ENCODE results near the gene SLC25A39. TPM values are rescaled to one million over a fixed set of nuclear protein-coding genes. Genes with fewer than 3 reads are reported as not detected.

Gene SLC25A39
- polyA plus RNA-seq, 12 donors = 37.8 to 110 (median 57.4) TPM; not detected in 1

- DNase-seq = no peak
These were observed 9.6 kb downstream of the SLC25A39 start for GRCh38 chr17:44314869-44315661.

GRCh38 chr17:44314524-44314868 lies 10.1 kb downstream of the SLC25A39 start:
- DNase-seq = no peak

GRCh38 chr17:44314031-44314430 lies 10.6 kb downstream of the SLC25A39 start:
- no peak for DNase-seq

- no peak for DNase-seq
These were observed 12.1 kb downstream of the SLC25A39 start for GRCh38 chr17:44312396-44313104.

GRCh38 chr17:44311562-44312181 lies 13.0 kb downstream of the SLC25A39 start:
- DNase-seq = no peak

- DNase-seq = no peak
These were observed 13.8 kb downstream of the SLC25A39 start for GRCh38 chr17:44310609-44311376.

- DNase-seq = no peak
These were observed 14.4 kb downstream of the SLC25A39 start for GRCh38 chr17:44310188-44310587.

- no peak for DNase-seq
These were observed 15.2 kb downstream of the SLC25A39 start for GRCh38 chr17:44309472-44309871.

GRCh38 chr17:44308865-44309264 lies 15.8 kb downstream of the SLC25A39 start:
- no peak for DNase-seq

- DNase-seq = peak; percentile 92
These were observed 16.3 kb downstream of the SLC25A39 start, which contains the start of gene RUNDC3A for GRCh38 chr17:44308320-44308818. Gene RUNDC3A (plus strand): TSS chr17:44308601. CDS start chr17:44308833, 232 bp downstream.

GRCh38 chr17:44307387-44308186 lies 17.0 kb downstream of the SLC25A39 start:
- DNase-seq = no peak

GRCh38 chr17:44304651-44305050 lies 20.0 kb downstream of the SLC25A39 start:
- no peak for DNase-seq

- DNase-seq = no peak
These were observed 26.6 kb downstream of the SLC25A39 start for GRCh38 chr17:44297975-44298374.

- no peak for DNase-seq
These were observed 31.0 kb downstream of the SLC25A39 start for GRCh38 chr17:44293509-44294226.

- no peak for DNase-seq
These were observed 37.0 kb downstream of the SLC25A39 start for GRCh38 chr17:44287651-44288050.

GRCh38 chr17:44284024-44284400 lies 40.6 kb downstream of the SLC25A39 start:
- no peak for DNase-seq

GRCh38 chr17:44283344-44284023 lies 41.1 kb downstream of the SLC25A39 start:
- DNase-seq = no peak

GRCh38 chr17:44282264-44282663 lies 42.4 kb downstream of the SLC25A39 start:
- DNase-seq = no peak

GRCh38 chr17:44281570-44281969 lies 43.1 kb downstream of the SLC25A39 start:
- no peak for DNase-seq

Data from muscle of arm (tissue), 12 donors.